ENCODE data around the gene CDH23.
A peak's percentile ranks its signal among the peaks of the same experiment; 100 is the strongest.

Gene CDH23

DNA sequence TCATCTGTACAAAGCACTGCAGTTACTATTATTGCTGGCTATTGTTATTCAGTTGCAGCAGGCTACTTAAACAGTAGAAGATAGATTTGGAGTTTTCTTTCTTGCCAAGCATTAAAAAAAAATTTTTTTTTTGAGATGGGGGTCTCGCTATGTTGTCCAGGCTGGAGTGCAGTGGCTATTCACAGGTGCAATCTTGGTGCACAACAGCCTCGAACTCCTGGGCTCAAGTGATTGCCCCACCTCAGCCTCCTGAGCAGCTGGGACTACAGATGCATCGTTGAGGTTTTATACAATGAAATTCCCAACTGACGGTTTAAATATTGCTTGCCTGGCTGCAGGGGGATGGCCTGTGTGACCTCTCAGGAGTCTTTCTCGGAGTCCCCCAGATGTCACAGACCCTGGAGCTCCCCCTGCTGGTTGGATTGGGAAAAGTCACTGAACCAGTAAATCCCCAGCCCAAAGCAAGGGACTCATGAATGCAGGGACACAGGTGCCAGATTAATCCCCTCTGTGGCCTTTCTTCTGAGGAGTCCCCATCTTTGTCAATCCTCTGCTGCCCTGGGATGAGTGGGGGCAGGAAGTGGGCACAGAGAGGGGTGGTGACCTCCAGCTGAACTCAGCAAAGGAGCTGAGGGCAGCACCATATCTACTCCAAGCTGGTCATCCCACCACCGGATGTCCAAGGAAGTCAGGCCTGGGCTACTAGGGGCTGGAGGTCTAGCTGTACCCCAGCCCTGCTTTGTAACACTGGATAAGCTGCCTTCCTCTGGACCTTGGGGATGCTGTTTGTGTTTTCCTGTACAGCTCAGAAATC is 173.3 kb downstream of the CDH23 start:
- DNase-seq, result peak; percentile 39

DNA sequence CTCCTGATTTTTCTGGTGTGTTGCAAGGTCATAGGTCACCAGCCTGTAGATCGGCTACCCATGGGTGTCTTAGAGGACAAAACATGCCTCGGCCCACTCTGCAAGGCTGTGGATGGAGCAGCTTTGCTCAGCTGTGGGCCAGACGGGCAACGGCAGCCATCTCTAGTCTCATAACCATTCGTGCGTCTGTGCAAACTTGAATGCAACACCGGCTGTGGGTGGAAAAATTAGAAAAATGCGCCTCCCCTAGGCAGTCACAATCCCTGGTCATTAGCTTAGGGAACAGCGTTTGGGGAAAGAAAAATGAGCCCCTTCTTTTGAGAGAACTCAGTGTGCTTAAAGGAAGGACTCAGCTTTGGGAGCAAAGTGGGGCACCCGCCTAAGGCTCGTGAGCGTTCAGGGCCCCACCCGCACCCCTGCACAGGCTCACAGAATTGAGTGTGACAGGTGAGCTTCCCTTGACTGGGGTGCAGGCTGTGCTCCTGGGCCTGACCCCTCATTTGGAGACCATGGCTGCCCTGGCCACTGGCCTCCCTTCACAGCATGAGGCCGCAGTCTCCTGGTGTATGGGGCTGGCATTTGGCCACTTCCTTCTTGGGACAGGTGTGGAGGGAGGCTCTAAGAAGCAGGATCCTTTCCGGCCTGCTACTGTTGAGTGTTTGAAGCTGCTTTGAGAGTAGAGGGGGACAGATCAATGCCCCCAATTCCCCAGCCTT is 174.9 kb downstream of the CDH23 start:
- DNase-seq, result no peak

DNA sequence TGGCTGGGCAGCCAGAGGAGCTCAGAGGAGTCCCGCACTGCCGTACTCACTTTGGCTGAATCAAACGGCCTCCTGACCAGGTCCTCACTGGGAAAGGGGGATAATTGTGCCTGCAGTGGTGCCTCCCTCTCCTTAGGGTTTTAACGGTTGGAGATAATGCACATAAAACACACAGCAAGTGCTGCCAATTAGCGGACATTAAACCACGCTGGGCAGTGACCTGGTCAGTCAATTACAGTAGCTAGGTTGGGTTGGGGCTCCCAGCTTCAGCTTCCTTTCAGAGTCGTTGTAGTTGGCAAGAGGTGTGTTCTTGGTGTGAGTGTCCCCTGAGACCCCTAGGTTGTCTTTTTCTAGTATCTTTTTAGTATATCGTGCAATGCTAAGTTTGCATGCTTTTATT is 176.2 kb downstream of the CDH23 start:
- DNase-seq, result no peak

- DNase-seq, result no peak
Measured at GRCh38 chr10:71573562-71574518, 177.1 kb downstream of the CDH23 start.

- DNase-seq, result no peak
Measured at GRCh38 chr10:71575451-71575850, 178.7 kb downstream of the CDH23 start.

DNA sequence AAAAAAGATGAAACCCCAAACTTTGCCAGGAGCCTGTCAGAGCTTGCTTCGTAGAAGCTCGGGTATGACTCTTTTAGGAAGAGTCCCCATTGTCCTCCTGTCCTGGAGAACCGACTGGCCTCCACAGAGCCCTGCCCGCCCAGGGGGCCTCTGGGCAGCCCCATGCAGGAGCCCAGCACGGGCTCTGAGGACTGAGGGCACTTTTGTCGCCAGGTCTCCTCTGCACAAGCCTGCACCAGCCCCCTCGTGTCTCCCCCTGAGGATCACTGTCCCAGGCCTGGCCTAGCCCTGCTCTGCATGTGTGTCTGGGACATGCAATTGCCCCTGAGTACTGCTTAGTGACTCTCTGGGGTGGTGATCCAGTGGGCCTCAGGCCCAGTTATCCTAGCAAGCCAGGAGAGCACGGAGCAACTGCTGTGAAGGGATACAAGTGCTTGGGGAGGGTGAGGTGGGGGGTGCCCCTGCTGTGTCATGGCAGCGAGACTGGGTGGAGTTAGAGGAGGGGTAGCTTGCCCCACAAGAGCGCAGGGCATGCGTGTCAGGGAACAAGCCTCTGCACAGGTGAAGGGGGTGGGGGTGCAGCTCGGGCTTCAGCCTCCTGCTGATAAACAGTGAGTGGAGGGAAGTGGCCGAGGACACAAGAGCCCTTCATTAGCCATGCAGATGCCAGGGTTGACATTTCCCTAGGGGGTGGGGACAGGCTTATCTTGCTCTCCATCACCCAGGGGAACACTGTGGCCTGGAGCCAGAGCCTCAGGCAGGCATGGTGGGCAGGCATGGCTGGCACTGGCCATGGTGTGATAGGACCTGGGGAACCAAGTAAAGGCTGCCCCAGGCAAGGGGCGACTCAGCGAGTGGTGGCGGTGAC is 179.4 kb downstream of the CDH23 start:
- no peak for DNase-seq

GRCh38 chr10:71576842-71577241 is 180.1 kb downstream of the CDH23 start:
- DNase-seq, result no peak

GRCh38 chr10:71577345-71577744 is 180.6 kb downstream of the CDH23 start:
- no peak for DNase-seq

- no peak for DNase-seq
Measured at GRCh38 chr10:71578069-71578468, 181.3 kb downstream of the CDH23 start.

DNA sequence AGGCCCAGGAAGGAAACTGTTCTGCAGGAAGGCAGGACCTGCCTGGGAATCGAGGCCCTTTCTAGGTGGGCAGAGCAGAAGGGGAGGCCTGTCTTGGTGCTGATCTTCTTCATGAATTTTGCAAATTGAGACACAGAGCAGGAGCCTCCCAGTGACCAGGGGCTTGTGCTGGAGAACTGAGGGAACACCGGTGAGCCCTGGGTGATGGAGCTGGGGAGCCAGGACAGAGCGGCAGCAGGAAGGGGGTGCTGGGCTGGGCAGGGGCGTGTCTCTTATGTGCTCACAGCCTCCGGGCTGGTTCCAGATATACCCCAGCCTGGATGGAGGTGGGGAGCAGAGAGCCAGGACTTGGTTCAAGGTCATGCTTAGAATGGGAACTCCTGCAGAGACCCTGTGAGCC is 182.9 kb downstream of the CDH23 start:
- DNase-seq, result no peak

DNA sequence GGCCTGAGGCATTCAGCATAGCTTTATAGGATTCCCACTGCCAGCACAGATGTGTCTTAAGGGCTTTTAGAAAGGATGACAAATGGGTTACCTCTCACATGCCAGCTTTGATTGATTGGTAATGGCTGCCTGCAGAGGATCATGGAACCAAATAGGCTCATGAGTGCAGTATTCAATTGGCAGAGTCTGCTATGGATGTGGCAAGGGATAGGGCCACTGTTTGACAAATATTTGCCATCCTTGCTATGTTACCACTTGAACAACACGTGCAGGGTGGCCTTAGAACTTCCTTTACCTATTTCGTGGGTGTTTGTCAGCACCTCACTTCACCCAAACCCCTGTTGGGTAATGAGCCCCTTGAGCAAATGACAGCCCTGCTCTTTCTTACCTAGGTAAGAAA is 183.7 kb downstream of the CDH23 start:
- DNase-seq, result no peak

DNA sequence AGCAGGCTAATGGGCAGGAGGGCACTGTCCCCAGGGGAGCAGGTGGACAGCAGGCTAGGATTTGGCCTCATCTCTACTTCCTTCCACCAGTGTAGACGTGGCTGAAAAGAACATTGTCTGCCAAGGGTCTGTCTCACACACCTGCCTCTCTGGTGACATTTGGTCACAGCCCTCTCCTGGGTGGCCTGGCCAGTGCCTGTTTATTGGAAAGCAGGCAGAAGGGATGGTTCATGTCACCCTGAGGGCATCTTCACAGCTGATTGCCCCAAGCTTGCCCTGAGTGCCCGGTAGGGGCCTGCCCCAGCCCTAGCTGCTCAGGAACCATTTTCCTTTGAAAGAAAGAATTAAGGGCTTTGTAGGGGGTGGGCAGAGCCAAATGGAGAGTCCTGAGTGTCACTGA is 184.2 kb downstream of the CDH23 start:
- no peak for DNase-seq

DNA sequence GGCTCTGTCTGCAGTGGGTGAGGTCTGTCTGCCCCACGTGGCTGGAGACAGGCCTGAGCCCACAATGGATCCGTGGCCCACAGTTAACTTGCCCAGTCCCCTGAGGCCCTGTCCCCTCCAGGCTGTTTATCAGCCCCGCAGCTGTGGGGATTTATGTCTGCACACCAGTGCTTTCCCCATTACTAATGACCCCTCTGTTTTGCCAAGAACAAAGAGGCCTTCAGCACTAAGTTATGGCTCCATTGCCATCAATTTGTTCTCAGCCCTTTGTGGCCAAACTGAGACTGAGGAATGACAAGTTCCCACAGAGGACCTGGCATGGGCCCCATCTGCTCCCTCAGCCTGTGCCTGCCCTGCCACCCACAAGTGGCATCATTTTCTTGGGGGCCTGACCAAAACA is 184.7 kb downstream of the CDH23 start:
- DNase-seq, result no peak

- DNase-seq, result peak; percentile 17
Measured at GRCh38 chr10:71582019-71582418, 185.3 kb downstream of the CDH23 start.

DNA sequence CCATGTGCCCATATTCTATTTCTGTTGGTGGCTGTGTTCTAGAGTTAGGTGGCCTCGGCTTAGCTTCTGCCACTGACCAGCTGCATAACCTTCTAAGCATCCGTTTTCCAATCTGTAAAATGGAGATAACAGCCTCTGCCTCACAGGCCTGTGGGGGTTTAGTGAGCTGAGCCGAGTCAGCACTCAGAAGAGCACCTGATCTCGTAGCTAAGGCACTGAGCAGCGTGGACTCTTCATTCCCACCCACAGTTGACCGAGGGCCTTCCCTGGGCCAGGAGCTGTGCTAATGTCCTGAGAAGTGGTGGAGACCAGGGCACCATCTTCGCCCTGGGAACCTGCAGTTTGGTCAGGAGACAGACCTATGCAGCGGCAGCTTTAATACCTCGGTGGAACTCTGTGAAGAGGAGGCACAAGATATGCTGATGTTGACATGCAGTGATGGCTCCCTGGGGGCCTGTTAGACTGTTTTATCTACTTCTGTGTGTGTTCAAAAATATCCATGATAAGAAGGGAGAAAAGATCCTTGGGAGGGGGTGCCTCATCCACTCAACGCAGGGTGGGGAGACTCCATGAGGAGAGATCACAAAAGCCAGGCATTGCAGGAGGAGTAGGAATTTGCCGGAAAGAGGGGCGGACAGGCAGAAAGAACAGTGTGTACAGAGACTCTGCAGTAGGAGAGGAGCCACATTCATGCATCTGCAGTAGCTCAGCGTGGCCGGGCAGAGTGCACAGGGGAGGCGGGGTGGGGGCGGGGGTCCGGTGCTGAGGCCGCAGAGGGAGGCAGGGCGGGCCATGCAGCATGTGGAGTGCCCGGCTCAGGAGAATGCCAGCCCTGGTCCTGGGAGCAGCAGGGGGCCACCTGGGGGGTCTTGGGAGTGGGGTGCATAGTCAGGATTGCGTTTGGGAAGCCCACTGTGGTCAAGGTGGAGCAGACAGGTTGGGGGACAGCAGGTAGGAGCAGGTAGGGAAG is 186.1 kb downstream of the CDH23 start:
- DNase-seq, result no peak

DNA sequence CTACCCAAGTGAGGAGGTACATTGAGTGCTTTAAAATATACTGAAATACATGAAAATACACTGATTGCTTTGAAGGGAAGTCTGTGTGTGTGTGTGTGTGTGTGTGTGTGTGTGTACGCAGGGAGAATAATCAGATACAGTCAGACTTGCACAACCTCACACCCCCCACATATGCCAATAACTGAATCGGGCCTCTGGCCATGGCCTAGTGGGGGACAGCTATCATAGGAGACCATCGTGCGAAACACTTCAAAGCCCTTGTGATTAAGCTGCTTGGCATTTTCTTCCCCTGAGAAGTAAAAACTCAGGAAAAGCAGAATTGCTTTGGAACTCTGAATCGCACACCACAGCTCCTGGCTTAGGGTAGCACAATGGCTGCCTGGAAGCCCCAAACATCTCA is 187.7 kb downstream of the CDH23 start:
- DNase-seq, result peak; percentile 82

- peak; percentile 38 for DNase-seq
Measured at GRCh38 chr10:71584902-71585563, 188.3 kb downstream of the CDH23 start.

DNA sequence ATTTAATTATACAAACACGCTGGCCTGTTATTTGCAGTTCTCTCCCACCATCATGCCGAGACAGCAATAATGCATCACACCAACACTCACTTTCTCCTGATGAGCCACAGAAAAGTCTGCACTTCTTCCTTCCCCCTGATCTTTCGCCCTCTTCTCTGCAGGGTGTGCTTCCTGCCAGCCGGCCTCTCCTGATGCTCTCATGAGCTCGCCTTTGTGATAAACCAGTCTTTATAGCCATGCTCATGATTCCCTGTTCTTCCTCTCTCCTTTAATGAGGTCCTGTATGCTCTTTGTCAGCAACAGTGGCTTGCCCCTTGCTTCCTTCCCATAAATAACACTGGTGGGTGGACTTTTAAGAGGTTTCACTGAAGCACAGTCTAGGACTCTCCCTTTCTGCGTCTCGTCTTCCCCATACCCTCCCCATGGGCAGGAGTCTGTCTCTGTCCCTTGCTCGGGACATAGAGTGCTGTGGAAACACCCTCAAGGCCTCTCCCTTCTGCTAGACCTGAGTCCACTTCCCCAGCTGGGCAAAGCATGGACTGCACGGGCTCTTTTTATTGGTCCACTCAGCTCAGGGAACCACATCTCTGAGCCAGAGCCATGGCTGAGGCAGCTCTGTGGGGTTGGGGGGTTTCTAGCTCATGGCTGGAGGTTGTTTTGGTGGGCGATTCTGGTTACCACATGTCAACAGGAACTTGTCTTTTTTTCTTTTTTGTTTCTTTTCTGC is 189.0 kb downstream of the CDH23 start:
- DNase-seq, result no peak

- DNase-seq, result peak; percentile 55
Measured at GRCh38 chr10:71587941-71588573, 191.3 kb downstream of the CDH23 start.
